WTC11 (cell line): ENCODE data around the gene BORCS6. TPM values are rescaled to one million over a fixed set of nuclear protein-coding genes. Genes with fewer than 3 reads are reported as not detected.

Experiments
- ATAC-seq: fragments of 200-7000 bp; cut with Tn5 transposase; 2 replicates; pipeline ENCODE4 v1.10.0; 2021; ENCODE audit warnings: mild to moderate bottlenecking, moderate library complexity
- CTCF ChIA-PET: fragments of 300-600 bp; sonication (Branson Sonifier 250); formaldehyde crosslinking; loops from one replicate; lab custom pipeline; 2021; ENCODE audit warnings: antibody characterized with exemption; lab: Charles Lee
- POLR2A ChIA-PET: fragments of 350-600 bp; sonication (Branson Sonifier 250); formaldehyde crosslinking; loops from one replicate; lab custom pipeline; 2021; ENCODE audit warnings: antibody characterized with exemption; lab: Charles Lee
- DNase-seq: peaks from one replicate; pipeline ENCODE4 v3.0.0; 2021; ENCODE audit warnings: low spot score
- H3K27ac Mint-ChIP-seq: 2 replicates; pipeline ENCODE4 v1.8.0; 2021; ENCODE audit warnings: mixed read lengths
- H3K27me3 Mint-ChIP-seq: 2 replicates; pipeline ENCODE4 v1.8.0; 2021; ENCODE audit warnings: low read depth, mild to moderate bottlenecking, moderate library complexity, mixed read lengths
- H3K36me3 Mint-ChIP-seq: 2 replicates; pipeline ENCODE4 v1.8.0; 2021; ENCODE audit warnings: mixed read lengths
- H3K4me1 Mint-ChIP-seq: 2 replicates; pipeline ENCODE4 v1.8.0; 2022; ENCODE audit warnings: mixed read lengths
- H3K4me3 Mint-ChIP-seq: 2 replicates; pipeline ENCODE4 v1.8.0; 2021; ENCODE audit warnings: mild to moderate bottlenecking, moderate library complexity, mixed read lengths
- H3K9me3 Mint-ChIP-seq: 2 replicates; pipeline ENCODE4 v1.8.0; 2021; ENCODE audit warnings: mixed read lengths
- ARID4B ChIP-seq: sonication (generic); formaldehyde crosslinking; IDR thresholded peaks from 2 replicates; pipeline ENCODE4 v1.8.0; 2023; ENCODE audit warnings: missing genetic modification reagents, mild to moderate bottlenecking, borderline replicate concordance
- ETV6 ChIP-seq: sonication (generic); formaldehyde crosslinking; IDR thresholded peaks from 2 replicates; pipeline ENCODE4 v1.8.1; 2022; ENCODE audit warnings: mild to moderate bottlenecking, missing genetic modification reagents
- FOXK1 ChIP-seq: sonication (generic); formaldehyde crosslinking; IDR thresholded peaks from 2 replicates; pipeline ENCODE4 v1.8.0; 2022; ENCODE audit warnings: mild to moderate bottlenecking, moderate library complexity, missing genetic modification reagents
- HMGXB4 ChIP-seq: sonication (generic); formaldehyde crosslinking; IDR thresholded peaks from 2 replicates; pipeline ENCODE4 v1.8.1; 2023; ENCODE audit warnings: mild to moderate bottlenecking, moderate library complexity, missing genetic modification reagents
- JAZF1 ChIP-seq: fragments of 250-450 bp; sonication (Bioruptor Pico); IDR thresholded peaks from 2 replicates; pipeline ENCODE4 v1.9.0; 2021; ENCODE audit warnings: moderate library complexity, mild to moderate bottlenecking, inconsistent platforms
- NFYB ChIP-seq: sonication (generic); formaldehyde crosslinking; conservative IDR thresholded peaks from 2 replicates; pipeline ENCODE4 v1.8.0; 2022; ENCODE audit warnings: low read depth, missing genetic modification reagents
- SP1 ChIP-seq: sonication (generic); formaldehyde crosslinking; conservative IDR thresholded peaks from 2 replicates; pipeline ENCODE4 v1.8.1; 2022; ENCODE audit warnings: missing genetic modification reagents
- ZNF232 ChIP-seq: sonication (generic); formaldehyde crosslinking; IDR thresholded peaks from 2 replicates; pipeline ENCODE4 v1.8.0; 2022; ENCODE audit warnings: mild to moderate bottlenecking, missing genetic modification reagents
- ZNF263 ChIP-seq: sonication (generic); formaldehyde crosslinking; IDR thresholded peaks from 2 replicates; pipeline ENCODE4 v1.8.1; 2022; ENCODE audit warnings: low read depth, mild to moderate bottlenecking, moderate library complexity, missing genetic modification reagents
- ZNF671 ChIP-seq: fragments of 250-450 bp; sonication (Bioruptor Pico); IDR thresholded peaks from 2 replicates; pipeline ENCODE4 v1.8.0; 2021; ENCODE audit warnings: mild to moderate bottlenecking
- total RNA-seq: library from RNA; stranded (reverse); gene quantifications from 3 replicates; pipeline ENCODE4 v1.2.3, GENCODE V29; 2021
- TF ChIP-seq, protein P1 (sequence below): sonication (generic); formaldehyde crosslinking; IDR thresholded peaks from 2 replicates; pipeline ENCODE4 v1.8.1; 2023; ENCODE audit warnings: mild to moderate bottlenecking, missing genetic modification reagents
- TF ChIP-seq, protein P2 (sequence below): sonication (generic); formaldehyde crosslinking; IDR thresholded peaks from 2 replicates; pipeline ENCODE4 v1.8.0; 2023; ENCODE audit warnings: missing genetic modification reagents

Gene BORCS6
- total RNA-seq, 1 experiment from 2014 or later: 5.6 TPM

- TF ChIP-seq ARID4B (CRISPR knock-in tag) (peak; percentile 32; the same call in 1 of the 2 replicates), NFYB (CRISPR knock-in tag) (peak; percentile 99), HMGXB4 (CRISPR knock-in tag) (no peak), FOXK1 (CRISPR knock-in tag) (peak; percentile 97), SP1 (CRISPR knock-in tag) (peak; percentile 99), ZNF263 (CRISPR knock-in tag) (0 out of 2 replicates have a peak, but pooled peaks have one; percentile 34), ZNF232 (CRISPR knock-in tag) (0 out of 2 replicates have a peak, but pooled peaks have one; percentile 50)
- TF ChIP-seq, protein P1, sequence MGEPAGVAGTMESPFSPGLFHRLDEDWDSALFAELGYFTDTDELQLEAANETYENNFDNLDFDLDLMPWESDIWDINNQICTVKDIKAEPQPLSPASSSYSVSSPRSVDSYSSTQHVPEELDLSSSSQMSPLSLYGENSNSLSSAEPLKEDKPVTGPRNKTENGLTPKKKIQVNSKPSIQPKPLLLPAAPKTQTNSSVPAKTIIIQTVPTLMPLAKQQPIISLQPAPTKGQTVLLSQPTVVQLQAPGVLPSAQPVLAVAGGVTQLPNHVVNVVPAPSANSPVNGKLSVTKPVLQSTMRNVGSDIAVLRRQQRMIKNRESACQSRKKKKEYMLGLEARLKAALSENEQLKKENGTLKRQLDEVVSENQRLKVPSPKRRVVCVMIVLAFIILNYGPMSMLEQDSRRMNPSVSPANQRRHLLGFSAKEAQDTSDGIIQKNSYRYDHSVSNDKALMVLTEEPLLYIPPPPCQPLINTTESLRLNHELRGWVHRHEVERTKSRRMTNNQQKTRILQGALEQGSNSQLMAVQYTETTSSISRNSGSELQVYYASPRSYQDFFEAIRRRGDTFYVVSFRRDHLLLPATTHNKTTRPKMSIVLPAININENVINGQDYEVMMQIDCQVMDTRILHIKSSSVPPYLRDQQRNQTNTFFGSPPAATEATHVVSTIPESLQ (CRISPR knock-in tag): no peak
Measured at GRCh38 chr17:8156246-8156992, 33.6 kb downstream of the BORCS6 start (continued).

GRCh38 chr17:8155996-8156245 lies 34.1 kb downstream of the BORCS6 start:
- Mint-ChIP-seq H3K36me3 (no peaks in the 10 kb centered on the region; the same call in 1 of the 2 replicates), H3K9me3 (no peaks in the 10 kb centered on the region)
- CTCF ChIA-PET: interaction anchor here (1.1 to 2.7 kb wide), 8 partner anchors 17 to 98 kb away, joined by 4 to 14 read pairs (median 9); partner anchors contain the start of gene ALOXE3
- TF ChIP-seq NFYB (CRISPR knock-in tag): no peak
- 0 out of 2 replicates have a peak, but pooled peaks have one; percentile 17 for TF ChIP-seq ZNF671 (CRISPR knock-in tag)
- TF ChIP-seq JAZF1 (CRISPR knock-in tag): no peak
- TF ChIP-seq, all 79 proteins: peak for 1
- DNase-seq (no peak), ATAC-seq (no peak)
- POLR2A ChIA-PET: interaction anchor here (0.7 to 2.5 kb wide), 8 partner anchors 17 to 469 kb away, joined by 3 to 22 read pairs (median 5); partner anchors contain the start of genes AURKB, BORCS6, HES7 and TP53
- H3K4me1 Mint-ChIP-seq: peaks cover 27% of the 10 kb centered on the region
- no peak overlapping the region for H3K27ac Mint-ChIP-seq
- H3K4me3 Mint-ChIP-seq: no peak overlapping the region
- H3K27me3 Mint-ChIP-seq: peaks cover 3% of the 10 kb centered on the region; the same call in 1 of the 2 replicates

- ChIA-PET CTCF (interaction anchor here (1.1 to 2.7 kb wide), 10 partner anchors 16 to 98 kb away, joined by 3 to 14 read pairs (median 8); partner anchors contain the start of gene ALOXE3), POLR2A (interaction anchor here (1.1 to 2.5 kb wide), 6 partner anchors 9 to 468 kb away, joined by 3 to 22 read pairs (median 5); partner anchors contain the start of genes AURKB, HES7 and TP53)
- no peak for ATAC-seq
- no peak overlapping the region for H3K4me3 Mint-ChIP-seq
- H3K9me3 Mint-ChIP-seq: no peaks in the 10 kb centered on the region
- H3K36me3 Mint-ChIP-seq: no peaks in the 10 kb centered on the region; the same call in 1 of the 2 replicates
- H3K27me3 Mint-ChIP-seq: peaks cover 3% of the 10 kb centered on the region; the same call in 1 of the 2 replicates
- no peak for DNase-seq
- peaks cover 22% of the 10 kb centered on the region for H3K4me1 Mint-ChIP-seq
- no peak overlapping the region; the same call in 1 of the 2 replicates for H3K27ac Mint-ChIP-seq
- TF ChIP-seq, protein P2, sequence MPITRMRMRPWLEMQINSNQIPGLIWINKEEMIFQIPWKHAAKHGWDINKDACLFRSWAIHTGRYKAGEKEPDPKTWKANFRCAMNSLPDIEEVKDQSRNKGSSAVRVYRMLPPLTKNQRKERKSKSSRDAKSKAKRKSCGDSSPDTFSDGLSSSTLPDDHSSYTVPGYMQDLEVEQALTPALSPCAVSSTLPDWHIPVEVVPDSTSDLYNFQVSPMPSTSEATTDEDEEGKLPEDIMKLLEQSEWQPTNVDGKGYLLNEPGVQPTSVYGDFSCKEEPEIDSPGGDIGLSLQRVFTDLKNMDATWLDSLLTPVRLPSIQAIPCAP (CRISPR knock-in tag): no peak
- TF ChIP-seq ARID4B (CRISPR knock-in tag) (no peak), JAZF1 (CRISPR knock-in tag) (no peak), ETV6 (CRISPR knock-in tag) (no peak)
Measured at GRCh38 chr17:8155231-8155995, 34.6 kb downstream of the BORCS6 start.
